ENCODE data around the gene TMEM132E.
"Not testable (repeated sequence)": the region's sequence is repeated elsewhere in the genome, so short reads cannot be mapped to it uniquely, and the experiment has no call there.

Gene TMEM132E

GRCh38 chr17:34579017-34579946 is at the start of gene TMEM132E:
TSS of gene TMEM132E (plus strand) at chr17:34579582. CDS start at chr17:34581077, 1,495 bp downstream.
- DNase-seq: no peak

- DNase-seq: no peak
Measured at GRCh38 chr17:34530918-34531317, 48.5 kb upstream of the TMEM132E start.

GRCh38 chr17:34532281-34533065 is 46.9 kb upstream of the TMEM132E start:
- DNase-seq: no peak

GRCh38 chr17:34533806-34534527 is 45.4 kb upstream of the TMEM132E start:
- no peak for DNase-seq

- no peak for DNase-seq
Measured at GRCh38 chr17:34537445-34537844, 41.9 kb upstream of the TMEM132E start.

GRCh38 chr17:34538582-34538981 is 40.8 kb upstream of the TMEM132E start:
- DNase-seq: not testable (repeated sequence)

GRCh38 chr17:34539881-34540280 is 39.5 kb upstream of the TMEM132E start:
- DNase-seq: no peak

- peak; percentile 64 for DNase-seq
Measured at GRCh38 chr17:34542700-34543336, 36.6 kb upstream of the TMEM132E start.

- DNase-seq: no peak
Measured at GRCh38 chr17:34547453-34548063, 31.8 kb upstream of the TMEM132E start.

- no peak for DNase-seq
Measured at GRCh38 chr17:34549966-34550365, 29.4 kb upstream of the TMEM132E start.

- no peak for DNase-seq
Measured at GRCh38 chr17:34553907-34554306, 25.5 kb upstream of the TMEM132E start.

- DNase-seq: no peak
Measured at GRCh38 chr17:34556384-34556783, 23.0 kb upstream of the TMEM132E start.

- no peak for DNase-seq
Measured at GRCh38 chr17:34556931-34557330, 22.5 kb upstream of the TMEM132E start.

GRCh38 chr17:34561328-34561727 is 18.1 kb upstream of the TMEM132E start:
- no peak for DNase-seq

GRCh38 chr17:34562387-34562786 is 17.0 kb upstream of the TMEM132E start:
- DNase-seq: no peak

GRCh38 chr17:34565713-34566112 is 13.7 kb upstream of the TMEM132E start:
- no peak for DNase-seq

- no peak for DNase-seq
Measured at GRCh38 chr17:34566201-34566600, 13.2 kb upstream of the TMEM132E start.

- no peak for DNase-seq
Measured at GRCh38 chr17:34566873-34567272, 12.5 kb upstream of the TMEM132E start.

GRCh38 chr17:34567691-34568465 is 11.5 kb upstream of the TMEM132E start:
- no peak for DNase-seq

- no peak for DNase-seq
Measured at GRCh38 chr17:34568953-34569352, 10.4 kb upstream of the TMEM132E start.

- no peak for DNase-seq
Measured at GRCh38 chr17:34569591-34569990, 9.8 kb upstream of the TMEM132E start.

All from CD4-positive, alpha-beta T cell treated with Interleukin-6 for 4 hours (primary cell).